Spinal cord (tissue), 10 donors: ENCODE measurements around the gene PPP1R9B. TPM values are rescaled to one million over a fixed set of nuclear protein-coding genes. Genes with fewer than 3 reads are reported as not detected.

Experiments used
- DNase-seq, 6 donors: peaks; one replicate each; pipeline versions ENCODE4 v3.0.0 to v3.0.0-alpha.2; 2013 to 2015; ENCODE audit warnings: low spot score in 6 of 6, low read depth in 4 of 6
- H3K27ac ChIP-seq: one replicate; pipeline ENCODE4 v1.5.1; 2013; ENCODE audit warnings: low read depth, low read length, control low read depth
- H3K27me3 ChIP-seq: one replicate; pipeline ENCODE4 v1.6.1; 2013; ENCODE audit warnings: low read length; ENCODE audit not compliant: control insufficient read depth, insufficient read depth
- H3K36me3 ChIP-seq: one replicate; pipeline ENCODE4 v1.6.1; 2013; ENCODE audit warnings: low read length; ENCODE audit not compliant: control insufficient read depth, insufficient read depth
- H3K4me1 ChIP-seq: one replicate; pipeline ENCODE4 v1.6.1; 2013; ENCODE audit warnings: low read length; ENCODE audit not compliant: control insufficient read depth, insufficient read depth
- H3K4me3 ChIP-seq: one replicate; pipeline ENCODE4 v1.5.1; 2013; ENCODE audit warnings: low read depth, low read length, control low read depth
- H3K9me3 ChIP-seq: one replicate; pipeline ENCODE4 v1.6.1; 2013; ENCODE audit warnings: low read length; ENCODE audit not compliant: control insufficient read depth, insufficient read depth
- WGBS: methylation state at CpG from one replicate; pipeline ENCODE4 v1.1.5; 2013; ENCODE audit warnings: missing lambda C conversion rate; ENCODE audit not compliant: insufficient coverage; 5-methylcytosine and 5-hydroxymethylcytosine counted together
- polyA plus RNA-seq, 2 donors: library from polyadenylated mRNA; unstranded; fragments of 120-200 nt; gene quantifications; one replicate each; pipeline ENCODE4 v1.2.1, GENCODE V29; 2013; ENCODE audit not compliant: insufficient read length in 2 of 2
- total RNA-seq, 2 donors: library from RNA; depleted of rRNA in 1 of 2; stranded (reverse); fragments of 120-200 nt in 1 of 2; fragments of >200 nt in 1 of 2; gene quantifications; one replicate each; pipeline versions ENCODE4 v1.2.3 to v1.2.4, GENCODE V29; 2013 to 2014
- donor health status: healthy.

Gene PPP1R9B
- total and polyA plus RNA-seq, 4 donors, result 23.7 to 102 (median 71.2) TPM

DNA sequence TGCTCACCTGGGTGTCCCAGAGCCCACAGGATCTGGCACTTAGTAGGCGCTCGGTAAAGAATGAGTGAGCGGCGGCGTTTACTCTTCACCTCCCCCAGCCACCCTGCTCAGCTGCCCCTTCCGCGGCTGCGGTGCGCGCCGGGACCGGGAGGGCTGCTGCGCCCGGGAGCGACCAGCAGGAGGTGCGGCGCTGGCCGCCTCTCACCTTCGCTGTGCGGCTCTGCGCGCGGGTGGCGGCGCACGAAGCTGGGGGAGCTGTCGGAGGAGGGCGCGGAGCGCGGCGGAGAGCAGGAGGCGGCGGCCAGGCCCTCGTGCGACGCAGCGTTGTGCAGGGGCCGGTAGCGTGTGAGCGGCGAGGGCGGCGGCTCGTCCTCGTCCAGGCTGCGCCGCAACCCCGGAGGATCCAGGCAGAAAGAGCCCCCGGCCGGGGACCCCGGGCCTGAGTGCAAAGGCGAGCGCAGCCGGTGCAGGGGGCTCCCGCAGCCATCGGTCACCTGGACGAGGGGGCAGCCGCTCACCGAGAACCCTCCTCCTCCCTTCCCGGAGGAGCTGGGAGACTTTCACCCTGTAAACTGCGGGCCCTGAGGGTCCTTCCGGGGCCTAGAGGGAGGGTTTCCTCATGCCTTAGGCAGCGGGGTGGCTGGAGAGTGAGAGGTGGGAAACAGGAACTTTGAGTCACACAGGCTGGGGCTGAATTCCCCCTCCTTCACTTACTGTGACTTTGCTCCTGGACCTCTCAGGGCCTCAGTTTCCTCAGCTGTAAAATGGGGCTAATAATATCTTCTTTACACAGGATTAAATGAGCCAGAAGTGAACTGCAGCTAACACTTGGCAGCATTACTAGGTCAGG lies 33.0 kb downstream of the PPP1R9B start:
- H3K36me3 ChIP-seq, result peaks cover 46% of the 10 kb centered on the region
- H3K9me3 ChIP-seq, result no peaks in the 10 kb centered on the region
- H3K27ac ChIP-seq, result no peak overlapping the region
- DNase-seq, result peak in 3 of 6 donors; percentile 17 to 78 (median 65)
- H3K4me1 ChIP-seq, result peaks cover 6% of the 10 kb centered on the region
- peaks cover 2% of the 10 kb centered on the region for H3K27me3 ChIP-seq
- H3K4me3 ChIP-seq, result no peak overlapping the region
- WGBS, result 8% methylated on average over 55 of the region's 64 CpGs

GRCh38 chr17:50115756-50116155 lies 34.7 kb downstream of the PPP1R9B start:
- Histone ChIP-seq H3K4me3 (no peak overlapping the region), H3K27me3 (peaks cover 2% of the 10 kb centered on the region), H3K9me3 (no peaks in the 10 kb centered on the region), H3K36me3 (peaks cover 60% of the 10 kb centered on the region), H3K27ac (no peak overlapping the region), H3K4me1 (peaks cover 21% of the 10 kb centered on the region)
- no peak for DNase-seq
- 72% methylated on average over 16 of the region's 17 CpGs for WGBS

DNA sequence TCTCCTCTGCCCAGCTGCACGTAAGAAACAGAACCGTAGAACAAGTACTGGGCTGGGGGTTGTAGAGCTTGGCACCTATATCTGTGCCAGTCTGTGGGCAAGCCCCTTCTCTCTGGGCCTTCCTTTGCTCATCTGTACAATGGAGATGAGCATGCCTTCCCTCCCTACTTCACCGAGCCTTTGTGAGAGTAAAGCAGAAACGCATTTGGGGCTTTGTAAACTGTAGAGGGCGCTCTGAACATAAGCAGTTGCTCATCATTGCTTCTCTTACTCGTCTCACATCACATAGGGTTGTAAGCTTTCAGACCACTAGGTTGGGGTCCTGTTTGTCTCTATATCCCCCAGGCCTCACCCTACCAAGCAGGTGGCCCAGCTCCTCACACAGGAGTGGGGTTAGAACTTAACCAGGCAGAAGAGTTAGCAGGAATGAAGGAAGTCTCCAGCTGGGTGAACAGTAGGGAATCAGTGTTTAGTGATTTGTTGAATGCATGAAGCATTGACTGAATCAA lies 35.6 kb downstream of the PPP1R9B start:
- Histone ChIP-seq H3K4me1 (peaks cover 21% of the 10 kb centered on the region), H3K4me3 (no peak overlapping the region), H3K9me3 (no peaks in the 10 kb centered on the region), H3K27ac (no peak overlapping the region), H3K36me3 (peaks cover 66% of the 10 kb centered on the region), H3K27me3 (peaks cover 2% of the 10 kb centered on the region)
- WGBS, result 39% methylated on average over 3 of the region's 6 CpGs
- DNase-seq, result peak in 2 of 6 donors; percentile 75 to 79

- H3K4me1 ChIP-seq, result peaks cover 21% of the 10 kb centered on the region
- H3K27ac ChIP-seq, result no peak overlapping the region
- peaks cover 2% of the 10 kb centered on the region for H3K27me3 ChIP-seq
- H3K9me3 ChIP-seq, result no peaks in the 10 kb centered on the region
- H3K36me3 ChIP-seq, result peaks cover 71% of the 10 kb centered on the region
- no peak for DNase-seq
- WGBS, result 80% methylated on average over 1 of the region's 4 CpGs
- H3K4me3 ChIP-seq, result no peak overlapping the region
Observed at GRCh38 chr17:50114401-50114800, 36.1 kb downstream of the PPP1R9B start.

DNA sequence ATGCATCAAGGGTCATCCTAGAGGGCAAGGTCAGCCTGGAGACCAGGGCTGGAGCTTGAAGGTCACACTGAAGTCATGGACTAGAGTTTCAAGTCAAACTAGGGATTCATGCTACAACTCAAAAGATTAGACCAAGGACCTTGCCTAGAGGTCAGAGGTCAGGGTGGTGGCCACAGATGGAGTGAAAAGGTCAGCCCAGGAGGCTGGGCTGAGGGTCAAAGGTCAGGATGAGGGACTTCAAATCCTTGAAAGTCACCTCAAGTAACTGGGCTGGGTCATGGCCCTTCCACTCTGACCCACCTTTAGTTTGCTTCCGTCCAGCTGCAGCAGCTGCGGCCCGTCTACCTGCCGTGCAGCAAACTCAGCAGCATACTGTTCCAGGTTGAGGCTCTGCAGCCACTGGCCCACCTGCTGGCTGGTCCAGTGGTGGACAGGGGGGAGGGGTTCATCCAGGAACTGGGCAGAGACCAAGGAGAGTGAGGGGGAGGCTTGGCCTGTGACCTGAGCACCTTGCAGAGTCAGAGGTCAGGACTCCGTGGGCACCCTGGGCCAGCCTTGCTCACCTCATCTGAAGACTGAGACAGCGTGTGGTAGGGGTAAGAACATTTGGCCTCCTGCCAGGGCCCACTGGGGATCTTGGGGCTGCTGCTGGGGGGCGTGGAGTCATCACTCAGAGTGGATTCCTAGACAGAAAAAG lies 36.7 kb downstream of the PPP1R9B start:
- peaks cover 21% of the 10 kb centered on the region for H3K4me1 ChIP-seq
- 94% methylated on average over 3 of the region's 7 CpGs for WGBS

GRCh38 chr17:50112694-50113093 lies 37.8 kb downstream of the PPP1R9B start:
- peak overlapping the region; percentile 60 for H3K27ac ChIP-seq
- H3K4me1 ChIP-seq, result peaks cover 20% of the 10 kb centered on the region
- peaks cover 80% of the 10 kb centered on the region for H3K36me3 ChIP-seq
- no peaks in the 10 kb centered on the region for H3K9me3 ChIP-seq
- peaks cover 2% of the 10 kb centered on the region for H3K27me3 ChIP-seq
- WGBS, result 68% methylated on average over 15 of the region's 17 CpGs
- no peak overlapping the region for H3K4me3 ChIP-seq
- no peak for DNase-seq

More for the DNA sequence above, 36.7 kb downstream of the PPP1R9B start:
- no peak overlapping the region for H3K4me3 ChIP-seq
- H3K9me3 ChIP-seq, result no peaks in the 10 kb centered on the region
- H3K36me3 ChIP-seq, result peaks cover 77% of the 10 kb centered on the region
- peaks cover 2% of the 10 kb centered on the region for H3K27me3 ChIP-seq
- H3K27ac ChIP-seq, result no peak overlapping the region
- no peak for DNase-seq

- Histone ChIP-seq H3K4me3 (no peak overlapping the region), H3K27me3 (no peaks in the 10 kb centered on the region), H3K27ac (peak overlapping the region; percentile 60), H3K4me1 (peaks cover 16% of the 10 kb centered on the region), H3K36me3 (peaks cover 76% of the 10 kb centered on the region), H3K9me3 (no peaks in the 10 kb centered on the region)
- DNase-seq, result peak in 2 of 6 donors; percentile 37 to 49
- WGBS, result 55% methylated on average over 11 of the region's 14 CpGs
Observed at GRCh38 chr17:50111673-50112655, 38.5 kb downstream of the PPP1R9B start.

GRCh38 chr17:50110591-50111349 lies 39.7 kb downstream of the PPP1R9B start:
- Histone ChIP-seq H3K36me3 (peaks cover 79% of the 10 kb centered on the region), H3K9me3 (no peaks in the 10 kb centered on the region), H3K4me1 (peaks cover 16% of the 10 kb centered on the region), H3K27me3 (no peaks in the 10 kb centered on the region), H3K27ac (peak overlapping the region; percentile 60), H3K4me3 (no peak overlapping the region)
- DNase-seq, result no peak
- 64% methylated on average over 17 of the region's 19 CpGs for WGBS
